Loucy (cell line): ENCODE results near the gene CHCHD6.

Experiments
- CTCF ChIP-seq: fragments of 200-600 bp; sonication (generic); conservative IDR thresholded peaks from 2 replicates; pipeline ENCODE4 v1.5.1; 2014; ENCODE audit warnings: mild to moderate bottlenecking, antibody characterized with exemption, low read length
- EZH2phosphoT487 ChIP-seq: fragments of 200-600 bp; IDR thresholded peaks from 2 replicates; pipeline ENCODE4 v1.6.1; 2018; ENCODE audit warnings: antibody characterized with exemption, mild to moderate bottlenecking, moderate library complexity, borderline replicate concordance

GRCh38 chr3:126683069-126683468 is 21.0 kb upstream of the CHCHD6 start:
- TF ChIP-seq CTCF: no peak
- TF ChIP-seq EZH2phosphoT487: no peak
